NCI-H1105 treated with DMSO at 0.1 percent for 48 hours (cell line): ENCODE data around the gene PGAM1.
"Not testable (repeated sequence)": the region's sequence is repeated elsewhere in the genome, so short reads cannot be mapped to it uniquely, and the experiment has no call there.

ENCODE experiments used
- DNase-seq: peaks from one replicate; lab custom pipeline; 2025; lab: John Stamatoyannopoulos, UW

PGAM1 gene

DNA sequence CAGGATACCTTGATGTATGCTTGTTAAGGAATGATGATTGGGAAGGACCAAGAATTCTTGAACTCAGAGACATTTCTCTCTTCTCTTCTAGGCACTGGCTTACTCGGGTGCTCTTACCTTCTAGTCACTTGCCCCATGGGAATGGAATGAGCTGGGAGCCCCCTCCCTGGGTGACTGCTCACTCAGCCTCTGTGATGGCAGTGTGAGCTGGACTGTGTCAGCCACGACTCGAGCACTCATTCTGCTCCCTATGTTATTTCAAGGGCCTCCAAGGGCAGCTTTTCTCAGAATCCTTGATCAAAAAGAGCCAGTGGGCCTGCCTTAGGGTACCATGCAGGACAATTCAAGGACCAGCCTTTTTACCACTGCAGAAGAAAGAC lies 30.7 kb downstream of the PGAM1 start:
- no peak for DNase-seq

DNA sequence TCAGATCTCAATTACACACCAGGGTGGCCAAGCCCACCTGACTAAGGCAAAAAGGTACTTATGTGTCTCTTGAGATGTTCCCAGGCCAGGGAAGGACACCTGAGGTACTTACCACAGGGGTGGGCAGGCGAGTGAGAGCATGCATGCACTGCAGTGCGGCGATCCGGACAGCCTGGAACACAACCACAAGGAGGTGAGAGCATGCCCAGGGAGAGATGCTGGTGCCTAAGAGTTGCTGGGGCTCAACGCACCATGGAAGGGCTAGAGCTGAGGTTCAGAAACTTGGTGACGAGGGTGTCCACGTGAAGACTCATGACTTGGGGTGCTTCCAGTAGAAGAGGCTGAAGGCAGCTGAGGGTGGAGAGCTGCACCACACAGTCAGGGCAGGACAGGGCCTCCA lies 33.1 kb downstream of the PGAM1 start:
- no peak for DNase-seq

DNA sequence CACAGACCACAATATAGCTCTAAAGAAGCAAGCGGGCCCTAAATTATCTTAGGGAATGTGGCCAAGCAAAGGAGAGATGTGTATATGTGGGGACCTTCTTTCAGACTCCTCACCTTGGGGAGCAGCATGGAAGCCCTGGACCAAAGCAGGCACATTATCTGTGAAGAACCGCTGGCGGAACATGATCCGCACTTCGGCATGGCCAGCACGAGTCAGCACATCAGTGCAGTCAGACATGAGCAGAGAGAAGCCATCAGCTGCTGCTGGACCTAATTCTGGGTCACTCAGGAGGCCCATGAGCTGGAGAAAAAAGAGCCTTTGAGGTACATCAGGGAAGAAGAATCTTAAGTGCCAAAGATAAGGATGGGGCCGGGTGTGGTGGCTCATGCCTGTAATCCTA lies 33.9 kb downstream of the PGAM1 start:
- DNase-seq, result no peak

DNA sequence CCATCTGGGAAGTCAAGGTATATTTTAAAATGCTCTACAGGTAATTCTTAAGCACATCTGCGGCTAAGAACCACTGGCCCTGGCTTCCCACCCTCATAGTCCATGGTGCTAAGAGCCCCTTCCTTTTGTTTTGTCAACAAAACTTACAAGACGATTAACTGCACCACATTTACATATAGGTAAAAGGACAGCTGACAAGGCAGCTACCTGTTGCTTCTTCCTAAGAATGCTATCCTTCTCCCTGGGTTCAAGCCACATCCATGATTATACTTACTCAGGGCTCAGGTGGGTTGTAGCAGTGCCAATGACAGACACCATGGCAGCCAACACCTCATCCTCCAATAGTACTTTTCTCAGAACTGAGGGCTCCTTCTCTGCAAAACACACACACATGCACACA lies 36.3 kb downstream of the PGAM1 start:
- DNase-seq, result no peak

DNA sequence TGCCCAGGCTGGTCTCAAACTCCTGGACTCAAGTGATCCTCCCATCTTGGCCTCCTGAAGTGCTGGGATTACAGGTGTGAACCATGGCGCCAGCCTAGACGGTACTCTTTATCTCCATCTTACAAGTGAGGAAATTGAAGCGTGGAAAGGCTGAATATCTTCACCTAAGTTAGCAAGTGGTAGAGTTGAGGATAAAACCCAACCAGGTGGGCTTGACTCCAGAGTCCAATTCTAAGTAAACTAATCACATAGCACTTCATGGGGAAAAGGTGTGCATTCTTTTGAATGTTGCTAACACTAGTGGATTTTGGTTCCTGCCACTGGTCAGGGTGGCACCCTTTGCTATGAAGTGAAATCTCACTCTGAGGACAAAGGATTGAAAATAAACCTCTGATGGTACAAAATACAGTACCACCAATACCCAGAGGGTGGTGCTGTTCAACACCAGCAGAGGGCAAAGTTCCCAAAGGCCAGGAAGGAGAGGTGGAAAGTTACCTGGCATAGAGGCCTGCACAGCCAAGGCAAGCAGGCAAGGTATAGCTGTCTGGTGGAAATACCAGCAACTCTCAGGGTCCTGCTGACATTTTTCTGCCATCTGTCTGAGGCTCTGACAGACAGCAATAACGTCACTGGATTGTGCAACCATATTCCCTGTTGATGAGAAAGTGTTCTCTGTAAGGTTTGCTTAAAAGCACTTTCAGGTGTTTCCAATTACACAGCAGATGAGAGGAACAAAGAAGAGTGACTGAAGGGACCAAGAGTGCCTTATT lies 37.6 kb downstream of the PGAM1 start:
- peak; percentile 50 for DNase-seq

DNA sequence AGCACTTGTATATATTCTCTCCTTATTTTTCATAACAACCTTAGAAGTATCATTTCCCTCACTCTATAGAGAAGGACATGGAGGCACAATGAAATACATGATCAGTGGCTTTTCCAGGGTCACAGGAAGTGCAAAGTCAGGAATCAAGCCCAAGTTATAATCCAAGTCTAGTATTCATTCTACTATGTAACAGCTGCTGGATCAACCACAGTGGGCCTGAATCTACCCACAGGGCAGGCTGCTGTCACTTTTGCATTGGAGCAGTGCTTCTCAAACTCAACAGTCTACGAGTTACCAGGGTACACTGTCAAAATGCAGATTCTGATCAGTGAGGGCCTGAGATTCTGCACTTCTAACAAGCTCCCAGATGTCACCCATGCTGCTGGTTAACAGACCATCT lies 38.2 kb downstream of the PGAM1 start:
- no peak for DNase-seq

DNA sequence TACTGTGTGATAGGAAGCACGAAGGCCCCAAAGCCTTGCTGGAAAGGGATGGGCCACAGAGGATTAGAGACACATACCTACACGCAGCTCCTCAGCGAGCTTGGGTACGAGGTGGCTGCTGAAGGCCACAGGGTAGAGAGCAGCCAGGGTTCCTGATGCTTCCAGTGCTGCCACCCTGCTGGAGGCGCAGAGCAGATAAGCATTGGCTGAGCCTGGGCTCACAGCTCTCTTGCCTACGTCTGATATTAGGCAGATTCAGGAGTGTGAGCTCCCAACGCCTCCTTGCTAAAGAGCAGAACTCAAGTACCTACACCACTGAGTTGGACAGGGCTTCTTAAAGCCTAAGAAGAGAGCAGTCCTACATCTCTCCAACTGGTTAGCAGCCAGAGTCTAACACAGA lies 40.0 kb downstream of the PGAM1 start:
- DNase-seq, result no peak

DNA sequence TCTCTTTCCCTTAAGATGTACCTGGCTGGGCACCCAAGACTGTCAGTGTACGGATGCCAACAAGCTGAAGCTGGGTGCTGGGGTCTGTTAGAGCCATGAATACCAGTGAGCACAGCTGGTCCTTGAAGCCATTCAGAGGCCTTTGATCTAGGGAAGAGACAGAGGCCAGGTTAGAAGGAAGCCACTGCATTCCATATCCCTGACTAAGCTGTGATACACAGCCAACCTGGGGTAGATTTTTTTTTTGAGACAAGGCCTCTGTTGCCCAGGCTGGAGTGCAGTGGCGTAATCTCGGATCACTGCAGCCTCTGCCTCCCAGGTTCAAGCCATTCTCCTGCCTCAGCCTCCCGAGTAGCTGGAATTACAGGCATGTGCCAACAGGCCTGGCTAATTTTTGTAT lies 40.8 kb downstream of the PGAM1 start:
- DNase-seq, result no peak

DNA sequence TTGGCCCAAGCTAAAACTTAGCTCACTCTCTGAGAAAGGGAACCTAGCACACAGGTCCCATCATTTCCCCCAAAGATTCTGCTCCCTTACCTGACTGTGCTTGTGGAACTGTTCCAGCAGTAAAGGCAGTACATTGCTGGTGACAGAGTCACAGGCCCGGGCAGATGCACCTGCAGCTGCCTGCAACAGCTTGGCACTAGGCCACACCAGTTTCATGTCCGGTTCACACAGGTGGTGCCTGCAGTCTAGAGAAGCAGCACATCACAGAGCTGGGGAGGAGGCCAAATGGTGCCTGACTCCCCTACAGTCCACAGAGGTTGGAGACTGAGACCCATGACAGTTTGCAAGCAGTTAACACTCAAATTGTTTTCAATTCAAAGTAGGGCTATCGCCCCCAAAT lies 42.2 kb downstream of the PGAM1 start:
- DNase-seq, result peak; percentile 54

DNA sequence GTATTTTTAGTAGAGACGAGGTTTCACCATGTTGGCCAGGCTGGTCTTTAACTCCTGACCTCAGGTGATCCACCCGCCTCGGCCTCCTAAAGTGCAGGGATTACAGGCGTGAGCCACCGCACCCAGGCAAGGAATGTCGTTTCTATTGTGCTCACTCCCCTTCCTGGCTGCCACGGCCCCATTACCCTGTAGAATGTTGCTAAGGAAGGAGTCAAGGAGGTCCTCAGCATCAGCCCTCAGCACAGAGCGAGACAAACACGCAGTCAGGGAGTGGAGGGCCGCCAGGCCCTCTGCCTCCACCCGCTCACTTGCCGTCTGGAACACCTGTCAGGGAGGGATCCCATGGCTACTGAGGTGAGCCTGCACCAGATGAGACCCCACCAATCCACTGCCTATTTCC lies 42.8 kb downstream of the PGAM1 start:
- DNase-seq, result not testable (repeated sequence)

DNA sequence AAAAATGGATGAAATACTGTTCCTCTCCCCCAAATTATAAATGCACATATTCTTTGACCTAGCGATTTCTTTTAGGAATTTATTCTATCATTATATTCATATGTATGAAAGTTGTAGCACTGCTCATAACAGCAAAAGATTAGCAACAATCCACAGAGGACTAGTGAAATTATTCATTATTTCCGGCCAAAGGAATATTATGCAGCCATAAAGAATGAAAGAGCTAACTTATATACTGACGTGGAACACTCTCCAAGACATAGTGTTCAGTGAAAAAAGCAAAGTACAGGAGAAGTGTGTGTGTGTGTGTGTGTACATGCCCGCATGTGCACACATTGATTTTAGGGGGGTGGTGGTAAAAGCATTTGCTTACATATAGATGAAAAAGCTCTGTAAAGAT lies 48.9 kb downstream of the PGAM1 start:
- no peak for DNase-seq

DNA sequence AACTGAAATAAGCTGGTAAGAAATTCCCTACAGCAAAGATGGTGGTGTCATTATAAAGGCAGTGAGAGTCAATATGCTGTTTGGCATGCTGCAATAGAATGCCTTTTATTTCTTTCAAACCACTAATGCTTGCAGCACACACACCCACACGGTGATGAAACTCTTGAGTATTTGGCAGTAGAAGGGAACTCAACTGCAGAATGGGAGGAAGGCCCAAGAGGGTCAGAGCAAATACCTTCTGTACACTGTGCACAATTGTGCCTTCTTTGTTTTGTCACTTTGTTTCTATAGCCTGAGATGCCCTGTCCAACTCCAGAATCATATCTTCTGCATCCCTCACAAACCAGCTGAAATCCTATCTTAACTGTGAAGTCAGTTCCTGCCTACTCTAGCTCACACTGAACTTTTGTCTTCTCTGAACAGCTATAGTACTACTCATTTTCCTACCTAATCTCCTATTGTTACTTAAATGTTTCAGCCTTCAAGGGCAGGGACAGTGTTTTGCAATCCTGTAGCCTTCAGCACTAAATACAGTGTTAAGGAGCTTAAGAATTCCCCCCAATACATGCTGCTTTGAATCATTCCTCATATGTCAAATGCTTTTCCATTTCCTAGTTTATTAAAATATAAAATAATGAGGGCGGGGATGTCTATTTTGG lies 50.1 kb downstream of the PGAM1 start:
- DNase-seq, result no peak

DNA sequence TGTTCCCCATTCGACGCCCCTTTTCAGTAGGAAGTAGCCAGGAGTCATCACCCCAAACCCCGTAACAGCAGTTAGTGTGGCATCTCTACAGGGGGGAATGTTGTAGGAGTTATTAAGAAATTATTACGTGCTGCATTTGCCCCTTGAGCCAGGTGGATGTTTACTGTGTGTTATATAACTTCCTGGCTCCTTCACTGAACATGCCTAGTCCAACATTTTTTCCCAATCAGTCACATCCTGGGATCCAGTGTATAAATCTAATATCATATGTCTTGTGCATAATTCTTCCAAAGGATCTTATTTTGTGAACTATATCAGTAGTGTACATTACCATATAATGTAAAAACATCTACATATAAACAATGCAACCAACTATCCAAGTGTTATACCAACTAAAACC lies 53.4 kb downstream of the PGAM1 start:
- DNase-seq, result not testable (repeated sequence)

DNA sequence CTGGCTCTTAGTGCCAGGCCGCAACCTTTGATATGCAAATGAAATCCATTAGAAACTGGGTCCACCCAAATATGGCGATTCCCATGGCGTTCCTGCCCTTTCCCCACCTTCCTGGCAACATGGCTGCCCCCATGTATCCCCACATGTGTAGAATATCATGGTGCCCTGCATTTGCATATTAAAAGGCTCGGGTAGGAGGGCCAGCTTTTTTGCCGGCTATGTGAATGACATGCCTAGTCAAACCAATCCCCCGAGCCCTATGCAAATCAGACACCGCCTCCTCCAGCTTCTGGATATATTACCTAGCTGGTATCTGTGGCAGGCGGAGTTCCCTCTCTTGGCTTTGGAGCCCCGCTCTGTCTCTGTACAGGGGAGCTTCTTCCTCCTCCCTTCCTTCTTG lies 53.9 kb downstream of the PGAM1 start:
- no peak for DNase-seq

DNA sequence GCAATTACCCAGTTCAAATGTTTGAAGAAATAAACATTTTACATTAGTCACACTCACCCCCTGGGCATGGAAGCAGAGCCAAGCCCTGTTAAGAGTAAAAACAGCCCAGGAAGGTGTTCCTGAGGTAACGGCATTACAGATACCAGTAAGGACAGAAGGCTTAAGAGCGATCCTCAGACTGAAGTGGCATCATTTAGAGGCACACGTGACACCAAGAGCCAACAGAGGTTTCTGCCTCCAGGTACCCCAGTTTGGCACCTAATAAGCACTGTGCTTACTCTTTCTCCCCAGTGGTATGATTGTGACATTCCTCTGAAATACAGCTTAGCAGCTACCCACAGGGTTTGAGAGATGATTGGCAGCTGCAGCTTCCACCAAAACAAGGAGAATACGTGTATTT lies 55.1 kb downstream of the PGAM1 start:
- no peak for DNase-seq

DNA sequence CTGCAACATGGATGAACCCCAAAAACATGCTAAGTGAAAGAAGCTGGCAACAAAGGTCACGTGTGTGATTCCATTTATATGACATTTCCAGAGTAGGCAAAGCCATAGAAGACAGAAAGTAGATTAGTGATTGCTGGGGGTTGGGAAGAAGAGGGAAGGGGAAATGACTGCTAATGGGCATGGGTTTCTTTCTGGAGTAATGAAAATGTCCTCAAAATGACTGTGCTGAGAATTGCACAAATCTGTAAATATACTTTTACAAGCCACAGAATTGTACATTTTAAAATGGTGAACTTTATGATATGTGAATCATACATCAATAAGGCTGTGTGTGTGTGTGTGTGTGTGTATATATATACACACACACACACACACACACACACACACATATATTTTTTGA lies 56.4 kb downstream of the PGAM1 start:
- no peak for DNase-seq
